ENCODE results near the gene NCOA7.

The NCOA7 gene

GRCh38 chr6:125812394-125813292, 21.9 kb downstream of the NCOA7 start:
- Mint-ChIP-seq H3K27me3 (no peaks in the 10 kb centered on the region), H3K9me3 (no peaks in the 10 kb centered on the region), H3K4me1 (peaks cover 55% of the 10 kb centered on the region), H3K4me3 (no peak overlapping the region), H3K36me3 (ENCODE audit: insufficient read depth) (peaks cover 8% of the 10 kb centered on the region), H3K27ac (ENCODE audit: low read depth) (no peak overlapping the region)
- no peak for ATAC-seq (replicated peaks; ENCODE audit: extremely low read depth, poor library complexity, severe bottlenecking)
- DNase-seq (ENCODE audit: low spot score in 2 of 2), result no peak

GRCh38 chr6:125814481-125814880, 23.7 kb downstream of the NCOA7 start:
- Mint-ChIP-seq H3K36me3 (ENCODE audit: insufficient read depth) (peaks cover 9% of the 10 kb centered on the region), H3K4me1 (peaks cover 54% of the 10 kb centered on the region), H3K27me3 (no peaks in the 10 kb centered on the region), H3K27ac (ENCODE audit: low read depth) (peak overlapping the region; percentile 85), H3K9me3 (no peaks in the 10 kb centered on the region), H3K4me3 (no peak overlapping the region)
- ATAC-seq (replicated peaks; ENCODE audit: extremely low read depth, poor library complexity, severe bottlenecking), result no peak
- DNase-seq (ENCODE audit: low spot score in 2 of 2), result no peak

- Mint-ChIP-seq H3K4me3 (no peak overlapping the region), H3K4me1 (peaks cover 62% of the 10 kb centered on the region), H3K27me3 (no peaks in the 10 kb centered on the region), H3K27ac (ENCODE audit: low read depth) (no peak overlapping the region), H3K9me3 (no peaks in the 10 kb centered on the region), H3K36me3 (ENCODE audit: insufficient read depth) (peaks cover 9% of the 10 kb centered on the region)
- no peak for ATAC-seq (replicated peaks; ENCODE audit: extremely low read depth, poor library complexity, severe bottlenecking)
- no peak for DNase-seq (ENCODE audit: low spot score in 2 of 2)
These were observed 24.5 kb downstream of the NCOA7 start for GRCh38 chr6:125815080-125815910.

DNA sequence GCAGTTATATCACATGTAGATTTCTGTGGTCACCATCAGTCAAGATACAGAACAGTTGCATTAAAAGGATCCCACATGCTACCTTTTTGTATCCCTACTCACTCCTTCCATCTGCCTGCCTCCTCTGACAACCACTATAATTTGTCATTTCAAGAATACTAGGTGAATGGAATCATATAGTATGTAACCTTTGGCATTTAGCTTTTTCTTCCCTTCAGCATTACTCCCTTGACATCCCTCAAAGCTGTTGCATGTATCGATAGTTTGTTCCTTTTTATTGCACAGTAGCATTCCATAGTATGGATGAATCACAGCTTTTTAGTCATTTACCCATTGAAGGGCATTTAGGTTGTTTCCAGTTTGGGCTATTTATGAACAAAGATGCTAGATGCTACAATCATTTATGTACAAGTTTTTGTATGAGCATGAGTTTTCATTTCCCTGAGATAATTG, 26.1 kb downstream of the NCOA7 start:
- Mint-ChIP-seq H3K9me3 (no peaks in the 10 kb centered on the region), H3K4me3 (no peak overlapping the region), H3K36me3 (ENCODE audit: insufficient read depth) (peaks cover 10% of the 10 kb centered on the region), H3K4me1 (peaks cover 65% of the 10 kb centered on the region), H3K27me3 (no peaks in the 10 kb centered on the region), H3K27ac (ENCODE audit: low read depth) (no peak overlapping the region)
- no peak for ATAC-seq (replicated peaks; ENCODE audit: extremely low read depth, poor library complexity, severe bottlenecking)
- no peak for DNase-seq (ENCODE audit: low spot score in 2 of 2)

DNA sequence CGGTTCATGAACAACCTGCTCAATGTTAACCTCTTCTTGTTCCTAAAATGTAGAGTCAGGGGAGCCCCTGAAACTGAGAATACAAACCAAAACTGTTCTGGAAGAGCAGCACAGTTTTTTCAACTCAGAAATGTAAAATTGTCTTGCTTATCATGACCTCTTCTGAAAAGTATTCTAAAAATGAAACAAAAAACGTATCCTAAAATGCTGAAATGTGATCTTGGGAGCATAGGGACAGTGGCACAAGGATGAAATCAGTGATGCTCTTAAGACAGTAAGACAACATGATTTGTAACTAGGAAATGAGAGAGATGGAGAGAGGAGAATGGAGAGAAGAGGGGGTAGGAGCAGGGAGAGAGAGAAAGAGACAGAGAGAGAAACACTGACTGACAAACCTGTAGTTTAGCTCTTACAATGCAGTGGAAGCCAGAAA, 27.5 kb downstream of the NCOA7 start:
- H3K27me3 Mint-ChIP-seq, result no peaks in the 10 kb centered on the region
- peaks cover 60% of the 10 kb centered on the region for H3K4me1 Mint-ChIP-seq
- ATAC-seq (replicated peaks; ENCODE audit: extremely low read depth, poor library complexity, severe bottlenecking) (no peak), DNase-seq (ENCODE audit: low spot score in 2 of 2) (no peak)
- H3K36me3 Mint-ChIP-seq (ENCODE audit: insufficient read depth), result peaks cover 11% of the 10 kb centered on the region
- peak overlapping the region; percentile 64 for H3K27ac Mint-ChIP-seq (ENCODE audit: low read depth)
- no peak overlapping the region for H3K4me3 Mint-ChIP-seq
- no peaks in the 10 kb centered on the region for H3K9me3 Mint-ChIP-seq

DNA sequence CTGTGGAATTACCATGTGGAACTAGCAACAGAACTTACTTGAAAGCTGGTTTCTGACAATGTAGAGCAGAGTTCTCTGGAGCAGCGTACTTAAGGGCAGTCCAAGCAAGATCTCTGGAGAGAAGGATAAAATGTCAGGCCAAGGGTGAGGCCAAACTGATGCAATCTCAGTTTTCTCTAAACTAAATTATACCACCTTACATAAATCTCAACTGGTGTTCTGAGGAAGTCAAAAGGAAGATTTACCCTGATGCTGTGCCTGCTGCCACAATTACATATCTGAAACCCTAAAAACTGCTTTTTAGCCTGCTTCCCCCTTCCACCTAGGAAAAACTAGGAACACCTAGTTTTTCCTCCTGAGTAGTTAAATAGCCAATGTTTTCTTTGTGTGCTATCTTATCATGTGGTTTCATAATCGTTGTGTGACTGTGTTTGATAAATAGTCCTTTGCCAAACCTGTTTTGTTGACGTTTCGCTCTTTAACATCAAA, 28.1 kb downstream of the NCOA7 start:
- no peaks in the 10 kb centered on the region for H3K27me3 Mint-ChIP-seq
- H3K4me1 Mint-ChIP-seq, result peaks cover 60% of the 10 kb centered on the region
- H3K4me3 Mint-ChIP-seq, result no peak overlapping the region
- DNase-seq (ENCODE audit: low spot score in 2 of 2) (no peak), ATAC-seq (replicated peaks; ENCODE audit: extremely low read depth, poor library complexity, severe bottlenecking) (no peak)
- H3K36me3 Mint-ChIP-seq (ENCODE audit: insufficient read depth), result peaks cover 9% of the 10 kb centered on the region
- H3K27ac Mint-ChIP-seq (ENCODE audit: low read depth), result peak overlapping the region; percentile 64
- no peaks in the 10 kb centered on the region for H3K9me3 Mint-ChIP-seq

DNA sequence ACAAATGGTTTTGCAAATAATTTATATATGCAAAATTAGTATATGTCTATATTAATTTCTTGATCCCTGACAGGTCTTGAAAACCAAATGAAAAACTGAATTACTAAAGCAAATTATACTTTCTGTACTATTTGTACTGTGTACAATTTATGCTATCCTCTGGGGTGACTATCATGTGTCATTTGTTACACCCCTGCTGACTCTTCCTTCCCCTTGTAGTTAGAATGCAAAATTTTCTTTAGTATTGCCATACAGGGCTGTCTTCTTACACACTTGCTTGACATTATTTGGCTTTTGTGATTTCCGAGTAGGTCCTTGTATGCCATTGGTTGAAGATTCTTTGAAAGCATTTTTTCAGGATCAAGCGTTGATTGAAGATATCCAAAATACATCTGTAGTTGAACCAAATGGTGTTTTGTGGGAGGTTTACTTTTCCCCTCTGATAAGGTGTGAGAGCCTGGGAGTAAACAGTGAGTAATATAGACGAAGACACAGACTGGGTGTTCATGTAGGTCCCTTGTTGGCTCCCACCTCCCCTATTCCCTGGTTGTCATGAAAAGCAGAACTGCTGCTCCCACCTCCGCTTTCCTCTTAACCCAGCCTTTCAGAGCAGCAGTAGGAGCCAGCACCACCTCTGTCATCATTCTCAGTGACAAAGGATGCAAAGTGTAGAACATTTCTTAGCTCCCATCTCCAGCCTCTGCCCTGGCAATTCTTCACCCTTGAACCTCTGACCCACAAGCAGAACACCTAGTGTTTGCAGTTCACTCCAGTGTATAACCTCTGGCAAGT, 29.0 kb downstream of the NCOA7 start:
- H3K4me1 Mint-ChIP-seq, result peaks cover 55% of the 10 kb centered on the region
- H3K27me3 Mint-ChIP-seq, result no peaks in the 10 kb centered on the region
- peak overlapping the region; percentile 54 for H3K27ac Mint-ChIP-seq (ENCODE audit: low read depth)
- DNase-seq (ENCODE audit: low spot score in 2 of 2) (no peak), ATAC-seq (replicated peaks; ENCODE audit: extremely low read depth, poor library complexity, severe bottlenecking) (no peak)
- no peaks in the 10 kb centered on the region for H3K9me3 Mint-ChIP-seq
- peaks cover 9% of the 10 kb centered on the region for H3K36me3 Mint-ChIP-seq (ENCODE audit: insufficient read depth)
- no peak overlapping the region for H3K4me3 Mint-ChIP-seq

GRCh38 chr6:125821825-125822281, 31.1 kb downstream of the NCOA7 start:
- no peak for DNase-seq (ENCODE audit: low spot score in 2 of 2)
- no peak for ATAC-seq (replicated peaks; ENCODE audit: extremely low read depth, poor library complexity, severe bottlenecking)
- Mint-ChIP-seq H3K4me1 (peaks cover 47% of the 10 kb centered on the region), H3K27me3 (no peaks in the 10 kb centered on the region), H3K36me3 (ENCODE audit: insufficient read depth) (peaks cover 8% of the 10 kb centered on the region), H3K4me3 (no peak overlapping the region), H3K9me3 (no peaks in the 10 kb centered on the region), H3K27ac (ENCODE audit: low read depth) (no peak overlapping the region)

DNA sequence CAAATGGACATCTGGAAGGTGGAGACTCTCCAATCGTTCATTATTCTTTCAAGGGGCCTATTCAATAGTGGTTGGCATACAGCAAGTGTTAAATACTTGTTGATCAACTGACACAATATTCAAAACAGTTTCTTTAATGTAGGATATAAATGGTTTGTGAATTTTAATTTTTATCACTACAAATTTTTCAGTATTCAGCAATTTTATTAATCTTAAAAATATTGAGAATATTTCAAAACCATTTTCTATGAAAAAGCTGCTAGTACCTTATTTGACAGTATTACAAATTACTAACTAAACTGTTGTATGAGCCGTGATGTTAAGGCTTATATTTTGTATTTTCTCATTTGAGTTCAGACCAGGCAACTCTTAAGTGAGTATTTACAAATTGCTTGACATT, 32.4 kb downstream of the NCOA7 start:
- Mint-ChIP-seq H3K27me3 (no peaks in the 10 kb centered on the region), H3K4me3 (no peak overlapping the region), H3K9me3 (no peaks in the 10 kb centered on the region), H3K4me1 (peaks cover 49% of the 10 kb centered on the region), H3K36me3 (ENCODE audit: insufficient read depth) (peaks cover 5% of the 10 kb centered on the region), H3K27ac (ENCODE audit: low read depth) (no peak overlapping the region)
- DNase-seq (ENCODE audit: low spot score in 2 of 2) (no peak), ATAC-seq (replicated peaks; ENCODE audit: extremely low read depth, poor library complexity, severe bottlenecking) (no peak)

DNA sequence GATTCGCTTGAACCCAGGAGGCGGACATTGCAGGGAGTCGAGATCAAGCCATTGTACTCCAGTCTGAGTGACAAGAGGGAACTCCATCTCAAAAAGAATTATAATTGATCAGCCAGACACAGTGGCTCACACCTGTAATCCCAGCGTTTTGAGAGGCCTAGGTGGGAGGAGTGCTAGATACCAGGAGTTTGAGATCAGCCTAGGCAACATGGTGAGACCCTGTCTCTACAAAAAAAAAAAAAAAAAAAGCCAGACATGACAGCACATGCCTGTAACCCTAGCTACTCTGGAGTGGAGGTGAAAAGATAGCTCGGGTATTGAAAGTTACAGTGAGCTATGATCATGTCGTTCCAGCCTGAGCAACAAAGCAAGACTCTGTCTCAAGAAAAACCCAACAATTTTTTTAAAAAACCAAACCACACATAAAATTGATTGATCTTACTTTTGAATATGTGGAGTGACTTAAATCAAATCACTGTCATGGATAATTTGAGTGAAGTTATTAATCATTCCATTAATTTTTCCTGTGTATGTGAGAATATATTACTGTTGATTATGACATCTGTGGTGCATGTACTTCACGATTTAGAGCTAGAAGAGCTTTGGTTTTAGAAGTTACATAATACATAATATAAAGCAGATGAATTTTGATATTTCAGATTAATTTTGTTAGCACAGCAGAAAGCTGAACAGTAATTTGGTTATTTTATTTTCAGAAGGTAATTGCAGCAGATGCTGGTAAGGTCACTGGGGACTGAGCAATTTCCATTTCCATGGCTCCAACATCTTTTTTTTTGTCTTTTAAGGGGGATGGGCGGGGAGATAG, 34.4 kb downstream of the NCOA7 start:
- DNase-seq (ENCODE audit: low spot score in 2 of 2) (no peak), ATAC-seq (replicated peaks; ENCODE audit: extremely low read depth, poor library complexity, severe bottlenecking) (no peak)
- H3K4me1 Mint-ChIP-seq, result peaks cover 45% of the 10 kb centered on the region
- H3K36me3 Mint-ChIP-seq (ENCODE audit: insufficient read depth), result peaks cover 4% of the 10 kb centered on the region
- H3K27me3 Mint-ChIP-seq, result no peaks in the 10 kb centered on the region
- H3K4me3 Mint-ChIP-seq, result no peak overlapping the region
- H3K27ac Mint-ChIP-seq (ENCODE audit: low read depth), result no peak overlapping the region
- no peaks in the 10 kb centered on the region for H3K9me3 Mint-ChIP-seq

DNA sequence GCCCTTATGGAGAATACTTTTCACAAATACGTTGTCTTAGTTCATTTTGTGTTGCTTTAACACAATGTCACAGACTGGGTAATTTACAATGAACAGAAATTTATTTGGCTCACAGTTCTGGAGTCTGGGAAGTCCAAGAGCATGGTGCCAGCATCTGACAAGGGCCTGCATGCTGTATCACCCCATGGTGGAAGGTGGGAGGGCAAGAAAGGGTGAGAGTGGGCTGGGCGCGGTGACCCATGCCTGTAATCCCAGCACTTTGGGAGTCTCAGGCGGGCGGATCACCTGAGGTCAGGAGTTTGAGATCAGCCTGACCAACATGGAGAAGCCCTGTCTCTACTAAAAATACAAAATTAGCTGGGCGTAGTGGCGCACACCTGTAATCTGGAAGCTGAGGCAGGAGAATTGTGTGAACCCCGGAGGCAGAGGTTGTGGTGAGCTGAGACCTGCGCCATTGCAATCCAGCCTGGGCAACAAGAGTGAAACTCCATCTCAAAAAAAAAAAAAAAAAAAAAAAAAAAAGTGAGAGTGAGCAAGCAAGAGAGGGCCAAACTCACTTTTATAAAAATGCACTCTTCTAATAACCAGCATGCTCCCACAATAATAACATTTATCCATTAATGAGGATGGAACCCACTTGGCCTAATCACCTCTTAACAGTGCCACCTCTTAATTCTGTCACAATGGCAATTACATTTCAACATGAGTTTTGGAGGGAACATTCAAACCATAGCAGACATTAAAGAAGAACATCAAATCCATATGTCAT, 36.1 kb downstream of the NCOA7 start:
- Mint-ChIP-seq H3K4me3 (no peak overlapping the region), H3K4me1 (peaks cover 42% of the 10 kb centered on the region), H3K36me3 (ENCODE audit: insufficient read depth) (peaks cover 3% of the 10 kb centered on the region), H3K27me3 (no peaks in the 10 kb centered on the region), H3K27ac (ENCODE audit: low read depth) (peak overlapping the region; percentile 34), H3K9me3 (no peaks in the 10 kb centered on the region)
- ATAC-seq (replicated peaks; ENCODE audit: extremely low read depth, poor library complexity, severe bottlenecking) (no peak), DNase-seq (ENCODE audit: low spot score in 2 of 2) (no peak)
